Prostate gland (tissue), 2 donors: ENCODE measurements around the gene FAM98A.

Source experiments
- CTCF ChIP-seq, 4 experiments: fragments of 200-600 bp in 2 of 4; fragments of 450-650 bp in 2 of 4; sonication (generic) in 2 of 4; IDR thresholded peaks; 1 replicate in 3 of 4; 2 replicates in 1 of 4; pipeline ENCODE4 v1.5.1; 2016 to 2019; ENCODE audit warnings: antibody characterized with exemption in 4 of 4, mild to moderate bottlenecking in 2 of 4, moderate library complexity in 2 of 4
- POLR2A ChIP-seq: fragments of 450-650 bp; IDR thresholded peaks from one replicate; pipeline ENCODE4 v1.6.1; 2016; ENCODE audit warnings: antibody characterized with exemption, mild to moderate bottlenecking
- POLR2AphosphoS5 ChIP-seq: sonication (generic); formaldehyde crosslinking; IDR thresholded peaks from one replicate; pipeline ENCODE4 v1.6.1; 2017; ENCODE audit warnings: antibody characterized with exemption

GRCh38 chr2:33588232-33588631 lies 10.9 kb downstream of the FAM98A start:
- TF ChIP-seq POLR2A (no peak), CTCF (IDR thresholded peaks at IDR 0.05) (no peak), POLR2AphosphoS5 (no peak)
